Neural progenitor cell (in vitro differentiated cells): ENCODE data around the gene KIF18A. TPM values are rescaled to one million over a fixed set of nuclear protein-coding genes. Genes with fewer than 3 reads are reported as not detected.

Source experiments
- DNase-seq: peaks from one replicate; pipeline ENCODE4 v3.0.0-alpha.2; 2016; ENCODE audit warnings: low spot score
- H2AFZ ChIP-seq: fragments of 200-600 bp; sonication (generic); replicated peaks from 2 replicates; pipeline ENCODE4 v1.6.1; 2016; ENCODE audit warnings: antibody characterized with exemption
- H3F3A ChIP-seq: fragments of 200-600 bp; sonication (generic); 2 replicates; pipeline ENCODE4 v1.6.1; 2016; ENCODE audit warnings: antibody characterized with exemption, low read depth
- H3K27ac ChIP-seq: fragments of 200-600 bp; sonication (generic); 2 replicates; pipeline ENCODE4 v1.5.1; 2016; ENCODE audit warnings: mild to moderate bottlenecking
- H3K27me3 ChIP-seq: fragments of 200-600 bp; sonication (generic); 2 replicates; pipeline ENCODE4 v1.6.1; 2016; ENCODE audit warnings: mild to moderate bottlenecking, moderate library complexity
- H3K36me3 ChIP-seq: fragments of 200-600 bp; sonication (generic); 2 replicates; pipeline ENCODE4 v1.5.1; 2016
- H3K4me1 ChIP-seq: fragments of 200-600 bp; sonication (generic); 2 replicates; pipeline ENCODE4 v1.6.1; 2016; ENCODE audit warnings: mixed run types
- H3K4me2 ChIP-seq: fragments of 200-600 bp; sonication (generic); 2 replicates; pipeline ENCODE4 v1.6.1; 2016
- H3K4me3 ChIP-seq: fragments of 200-600 bp; sonication (generic); 2 replicates; pipeline ENCODE4 v1.5.1; 2016
- H3K79me2 ChIP-seq: fragments of 200-600 bp; sonication (generic); 2 replicates; pipeline ENCODE4 v1.6.1; 2016; ENCODE audit warnings: low read depth
- H3K9ac ChIP-seq: fragments of 200-600 bp; sonication (generic); 2 replicates; pipeline ENCODE4 v1.6.1; 2016
- H3K9me3 ChIP-seq: fragments of 200-600 bp; sonication (generic); 2 replicates; pipeline ENCODE4 v1.5.1; 2016; ENCODE audit warnings: low read depth
- H4K20me1 ChIP-seq: fragments of 200-600 bp; sonication (generic); 2 replicates; pipeline ENCODE4 v1.6.1; 2016; ENCODE audit warnings: low read depth
- H3K27ac Mint-ChIP-seq: 3 replicates; pipeline ENCODE4 v1.8.0; 2021; ENCODE audit warnings: mixed read lengths
- H3K27me3 Mint-ChIP-seq: 2 replicates; pipeline ENCODE4 v1.8.0; 2022; ENCODE audit warnings: low read depth, mild to moderate bottlenecking, inconsistent platforms, moderate library complexity, mixed read lengths; ENCODE audit not compliant: insufficient read depth
- H3K36me3 Mint-ChIP-seq: 3 replicates; pipeline ENCODE4 v1.8.0; 2021; ENCODE audit warnings: mixed read lengths
- H3K4me1 Mint-ChIP-seq: 3 replicates; pipeline ENCODE4 v1.8.0; 2021; ENCODE audit warnings: mixed read lengths
- H3K4me3 Mint-ChIP-seq: 3 replicates; pipeline ENCODE4 v1.8.0; 2021; ENCODE audit warnings: mild to moderate bottlenecking, moderate library complexity, mixed read lengths
- H3K9me3 Mint-ChIP-seq: 3 replicates; pipeline ENCODE4 v1.8.0; 2020; ENCODE audit warnings: mixed read lengths
- CTCF ChIP-seq: fragments of 200-600 bp; sonication (generic); IDR thresholded peaks from 2 replicates; pipeline ENCODE4 v1.5.1; 2017; ENCODE audit warnings: antibody characterized with exemption, mild to moderate bottlenecking
- EZH2 ChIP-seq: fragments of 200-600 bp; sonication (generic); IDR thresholded peaks from 2 replicates; pipeline ENCODE4 v1.6.1; 2017; ENCODE audit warnings: antibody characterized with exemption, mild to moderate bottlenecking, moderate library complexity
- EZH2phosphoT487 ChIP-seq: fragments of 200-600 bp; sonication (generic); IDR thresholded peaks from 2 replicates; pipeline ENCODE4 v1.6.1; 2017; ENCODE audit warnings: antibody characterized with exemption
- total RNA-seq: library from RNA; depleted of rRNA; stranded (reverse); fragments of >200 nt; gene quantifications from 2 replicates; pipeline ENCODE4 v1.2.3, GENCODE V29; 2015; ENCODE audit warnings: low replicate concordance

Gene KIF18A
- total RNA-seq, 1 donor from 2014 or later = 84.5 TPM

GRCh38 chr11:28038775-28039174, 69.2 kb downstream of the KIF18A start:
- no peaks in the 10 kb centered on the region for H3K27me3 ChIP-seq
- H3K4me3 ChIP-seq = no peak overlapping the region
- no peaks in the 10 kb centered on the region for H3K4me1 ChIP-seq
- no peaks in the 10 kb centered on the region for H3K79me2 ChIP-seq
- no peak overlapping the region for H3K4me2 ChIP-seq
- Mint-ChIP-seq H3K36me3 (peaks cover 14% of the 10 kb centered on the region), H3K9me3 (no peaks in the 10 kb centered on the region), H3K27ac (no peak overlapping the region), H3K4me1 (no peaks in the 10 kb centered on the region), H3K27me3 (no peaks in the 10 kb centered on the region), H3K4me3 (no peak overlapping the region)
- TF ChIP-seq CTCF = no peak
- no peak for TF ChIP-seq EZH2
- no peak for TF ChIP-seq EZH2phosphoT487
- DNase-seq = no peak
- no peak overlapping the region for H2AFZ ChIP-seq
- no peak overlapping the region for H3K9ac ChIP-seq
- no peak overlapping the region for H3K27ac ChIP-seq
- no peaks in the 10 kb centered on the region for H3K9me3 ChIP-seq
- peaks cover 10% of the 10 kb centered on the region for H3K36me3 ChIP-seq
- no peaks in the 10 kb centered on the region for H3F3A ChIP-seq
- no peaks in the 10 kb centered on the region for H4K20me1 ChIP-seq

- Mint-ChIP-seq H3K4me1 (no peaks in the 10 kb centered on the region), H3K9me3 (peaks cover 6% of the 10 kb centered on the region), H3K4me3 (no peak overlapping the region), H3K36me3 (peaks cover 27% of the 10 kb centered on the region), H3K27ac (no peak overlapping the region), H3K27me3 (no peaks in the 10 kb centered on the region)
- H4K20me1 ChIP-seq = no peaks in the 10 kb centered on the region
- no peaks in the 10 kb centered on the region for H3F3A ChIP-seq
- H3K4me3 ChIP-seq = no peak overlapping the region
- DNase-seq = no peak
- H3K4me1 ChIP-seq = no peaks in the 10 kb centered on the region
- no peak overlapping the region for H3K4me2 ChIP-seq
- TF ChIP-seq EZH2phosphoT487 (no peak), EZH2 (no peak), CTCF (no peak)
- H3K27ac ChIP-seq = no peak overlapping the region
- H3K9ac ChIP-seq = no peak overlapping the region
- H3K27me3 ChIP-seq = no peaks in the 10 kb centered on the region
- H2AFZ ChIP-seq = no peak overlapping the region
- H3K9me3 ChIP-seq = peaks cover under 1% of the 10 kb centered on the region
- H3K36me3 ChIP-seq = peaks cover 3% of the 10 kb centered on the region
- no peaks in the 10 kb centered on the region for H3K79me2 ChIP-seq
These were observed 81.2 kb downstream of the KIF18A start for GRCh38 chr11:28026634-28027290.

- Histone ChIP-seq H3K4me1 (no peaks in the 10 kb centered on the region), H3K79me2 (no peaks in the 10 kb centered on the region), H4K20me1 (no peaks in the 10 kb centered on the region), H3K36me3 (peaks cover 6% of the 10 kb centered on the region), H3K27me3 (no peaks in the 10 kb centered on the region), H3K9ac (no peak overlapping the region), H2AFZ (no peak overlapping the region), H3F3A (no peaks in the 10 kb centered on the region), H3K9me3 (no peaks in the 10 kb centered on the region), H3K4me3 (no peak overlapping the region), H3K4me2 (no peak overlapping the region), H3K27ac (no peak overlapping the region)
- DNase-seq = no peak
- Mint-ChIP-seq H3K27ac (no peak overlapping the region), H3K4me3 (no peak overlapping the region), H3K9me3 (no peaks in the 10 kb centered on the region), H3K4me1 (no peaks in the 10 kb centered on the region), H3K36me3 (peaks cover 4% of the 10 kb centered on the region), H3K27me3 (no peaks in the 10 kb centered on the region)
- TF ChIP-seq EZH2 (no peak), EZH2phosphoT487 (no peak), CTCF (no peak)
These were observed 90.1 kb downstream of the KIF18A start for GRCh38 chr11:28017816-28018215.
